Muscle of leg (tissue), 11 donors: Measurements from ENCODE around the gene BAZ2B. TPM values are rescaled to one million over a fixed set of nuclear protein-coding genes. Genes with fewer than 3 reads are reported as not detected.
A peak's percentile ranks its signal among the peaks of the same experiment; 100 is the strongest.

Experiments used
- DNase-seq: peaks from one replicate; pipeline ENCODE4 v3.0.0; 2013
- H3K27ac ChIP-seq: one replicate; pipeline ENCODE4 v1.5.1; 2013; ENCODE audit warnings: mild to moderate bottlenecking, low read length, control low read depth
- H3K27me3 ChIP-seq: one replicate; pipeline ENCODE4 v1.6.1; 2013; ENCODE audit warnings: low read length; ENCODE audit not compliant: control insufficient read depth, insufficient read depth
- H3K36me3 ChIP-seq: one replicate; pipeline ENCODE4 v1.6.1; 2013; ENCODE audit warnings: low read length; ENCODE audit not compliant: control insufficient read depth, insufficient read depth
- H3K4me1 ChIP-seq: one replicate; pipeline ENCODE4 v1.6.1; 2013; ENCODE audit warnings: low read length; ENCODE audit not compliant: control insufficient read depth, insufficient read depth
- H3K4me3 ChIP-seq: one replicate; pipeline ENCODE4 v1.5.1; 2013; ENCODE audit warnings: low read length, control low read depth
- H3K9me3 ChIP-seq: replicated peaks from 2 replicates; pipeline ENCODE4 v1.6.1; 2013; ENCODE audit warnings: low read depth, low read length; ENCODE audit not compliant: control insufficient read depth
- WGBS: methylation state at CpG from one replicate; pipeline ENCODE4 v1.1.5; 2013; ENCODE audit warnings: missing lambda C conversion rate; ENCODE audit not compliant: insufficient coverage; 5-methylcytosine and 5-hydroxymethylcytosine counted together
- polyA plus RNA-seq, 8 donors: library from polyadenylated mRNA; unstranded; fragments of 120-200 nt; gene quantifications; one replicate each; pipeline versions ENCODE4 v1.2.1 to v1.2.3, GENCODE V29; 2013; ENCODE audit warnings: inconsistent platforms in 1 of 8, low replicate concordance in 1 of 8; ENCODE audit not compliant: insufficient read length in 8 of 8, insufficient read depth in 1 of 8
- total RNA-seq: library from RNA; stranded (reverse); fragments of 120-200 nt; gene quantifications from one replicate; pipeline ENCODE4 v1.2.4, GENCODE V29; 2013

The BAZ2B gene
- total and polyA plus RNA-seq, 9 donors, result 20.8 to 60.5 (median 33.6) TPM

- no peaks in the 10 kb centered on the region for H3K27me3 ChIP-seq
- no peak overlapping the region for H3K27ac ChIP-seq
- peaks cover 3% of the 10 kb centered on the region for H3K36me3 ChIP-seq
- DNase-seq, result no peak
- WGBS, result 100% methylated on average over 1 of the region's 2 CpGs
- H3K9me3 ChIP-seq, result no peaks in the 10 kb centered on the region
- no peak overlapping the region for H3K4me3 ChIP-seq
- H3K4me1 ChIP-seq, result no peaks in the 10 kb centered on the region
These were observed 31.6 kb downstream of the BAZ2B start for GRCh38 chr2:159584796-159585195.

- H3K36me3 ChIP-seq, result no peaks in the 10 kb centered on the region
- WGBS, result no CpG with 5 or more reads among the region's 3 CpGs
- peaks cover 7% of the 10 kb centered on the region for H3K9me3 ChIP-seq
- no peaks in the 10 kb centered on the region for H3K4me1 ChIP-seq
- H3K4me3 ChIP-seq, result no peak overlapping the region
- no peak overlapping the region for H3K27ac ChIP-seq
- DNase-seq, result no peak
- no peaks in the 10 kb centered on the region for H3K27me3 ChIP-seq
These were observed 42.3 kb downstream of the BAZ2B start for GRCh38 chr2:159573846-159574606.

- WGBS, result no CpG with 5 or more reads among the region's 4 CpGs
- DNase-seq, result no peak
- H3K27ac ChIP-seq, result no peak overlapping the region
- no peaks in the 10 kb centered on the region for H3K4me1 ChIP-seq
- no peaks in the 10 kb centered on the region for H3K27me3 ChIP-seq
- H3K36me3 ChIP-seq, result no peaks in the 10 kb centered on the region
- peaks cover 7% of the 10 kb centered on the region for H3K9me3 ChIP-seq
- no peak overlapping the region for H3K4me3 ChIP-seq
These were observed 43.1 kb downstream of the BAZ2B start for GRCh38 chr2:159573294-159573693.

DNA sequence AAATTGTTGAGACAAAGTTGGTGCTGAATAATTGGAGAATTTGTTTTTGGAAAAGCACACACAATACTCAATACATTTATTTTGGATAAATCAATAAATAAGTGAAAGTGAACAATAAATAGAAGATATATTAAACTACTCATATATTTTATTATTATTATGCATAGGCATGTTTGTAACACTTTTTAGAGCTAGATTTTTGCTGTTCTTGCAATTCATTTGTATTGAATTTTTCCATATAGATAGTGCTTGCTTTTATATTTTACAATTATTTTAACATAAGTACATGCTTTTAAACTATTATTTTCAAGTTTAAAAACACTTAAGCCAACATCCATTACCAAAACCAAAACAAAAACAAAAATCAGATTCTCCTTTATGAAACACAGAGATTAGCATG is 43.9 kb downstream of the BAZ2B start:
- peaks cover 7% of the 10 kb centered on the region for H3K9me3 ChIP-seq
- no peak overlapping the region for H3K27ac ChIP-seq
- no peaks in the 10 kb centered on the region for H3K27me3 ChIP-seq
- no peak for DNase-seq
- H3K4me3 ChIP-seq, result no peak overlapping the region
- no peaks in the 10 kb centered on the region for H3K36me3 ChIP-seq
- no peaks in the 10 kb centered on the region for H3K4me1 ChIP-seq

DNA sequence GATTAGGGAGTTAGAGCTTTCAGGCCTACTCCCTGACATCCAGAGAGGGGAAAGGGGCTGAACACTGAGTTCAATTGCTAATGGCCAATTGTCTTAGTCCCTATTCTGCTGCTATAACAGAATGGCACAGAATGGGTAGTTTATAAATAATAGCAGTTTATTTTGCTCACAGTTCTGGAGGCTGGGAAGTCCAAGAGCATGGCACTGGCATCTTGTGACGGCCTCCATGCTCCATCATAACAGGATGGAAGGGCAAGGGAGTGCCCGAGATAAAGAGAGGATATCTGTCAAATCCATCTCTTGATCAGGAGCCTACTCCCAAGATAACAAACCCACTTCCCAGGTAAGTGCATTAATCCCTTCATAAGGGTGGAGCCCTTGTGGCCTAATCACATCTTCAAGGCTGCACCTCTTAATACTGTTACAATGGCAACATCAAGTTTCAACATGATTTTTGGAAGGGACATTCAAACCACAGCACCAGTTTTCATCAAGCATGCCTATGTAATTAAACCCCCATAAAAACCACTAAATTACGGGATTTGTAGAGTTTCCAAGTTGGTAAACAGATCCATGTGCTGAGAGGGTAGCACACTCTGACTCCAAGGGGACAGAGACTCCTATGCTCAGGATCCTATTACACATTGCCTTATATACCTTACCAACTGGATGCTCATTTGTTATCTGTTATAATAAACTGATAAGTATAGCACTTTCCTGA is 44.6 kb downstream of the BAZ2B start:
- Histone ChIP-seq H3K36me3 (no peaks in the 10 kb centered on the region), H3K27me3 (no peaks in the 10 kb centered on the region), H3K4me3 (no peak overlapping the region), H3K4me1 (no peaks in the 10 kb centered on the region), H3K27ac (no peak overlapping the region), H3K9me3 (peaks cover 7% of the 10 kb centered on the region)
- DNase-seq, result no peak
- no CpG with 5 or more reads among the region's 3 CpGs for WGBS

DNA sequence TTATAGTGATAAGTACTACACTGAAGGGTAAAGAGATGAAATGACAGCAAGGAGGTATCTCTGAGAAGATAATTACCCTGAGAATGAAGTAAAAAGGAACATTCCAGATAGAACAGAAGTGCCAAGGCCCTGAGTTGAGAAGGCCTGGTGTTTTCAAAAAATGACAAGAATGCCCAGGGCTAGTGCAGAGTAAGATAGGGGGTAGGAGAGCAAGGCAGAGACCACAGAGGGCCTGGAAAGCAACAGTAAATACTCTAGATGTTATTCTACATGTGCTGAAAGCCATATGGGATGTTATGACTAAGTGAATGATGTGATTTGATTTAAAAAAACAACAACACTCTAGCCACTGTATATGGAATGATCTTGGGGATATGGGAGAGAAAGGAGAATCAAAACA is 52.3 kb downstream of the BAZ2B start:
- DNase-seq, result no peak
- no peaks in the 10 kb centered on the region for H3K4me1 ChIP-seq

GRCh38 chr2:159562248-159562647 is 54.1 kb downstream of the BAZ2B start:
- WGBS, result no CpG with 5 or more reads among the region's 2 CpGs
- no peaks in the 10 kb centered on the region for H3K9me3 ChIP-seq
- no peaks in the 10 kb centered on the region for H3K27me3 ChIP-seq
- no peaks in the 10 kb centered on the region for H3K36me3 ChIP-seq
- H3K4me3 ChIP-seq, result no peak overlapping the region
- no peak overlapping the region for H3K27ac ChIP-seq
- DNase-seq, result peak; percentile 47
- H3K4me1 ChIP-seq, result no peaks in the 10 kb centered on the region

More for the DNA sequence above, 52.3 kb downstream of the BAZ2B start:
- Histone ChIP-seq H3K27me3 (no peaks in the 10 kb centered on the region), H3K9me3 (no peaks in the 10 kb centered on the region), H3K4me3 (no peak overlapping the region), H3K27ac (no peak overlapping the region), H3K36me3 (no peaks in the 10 kb centered on the region)

DNA sequence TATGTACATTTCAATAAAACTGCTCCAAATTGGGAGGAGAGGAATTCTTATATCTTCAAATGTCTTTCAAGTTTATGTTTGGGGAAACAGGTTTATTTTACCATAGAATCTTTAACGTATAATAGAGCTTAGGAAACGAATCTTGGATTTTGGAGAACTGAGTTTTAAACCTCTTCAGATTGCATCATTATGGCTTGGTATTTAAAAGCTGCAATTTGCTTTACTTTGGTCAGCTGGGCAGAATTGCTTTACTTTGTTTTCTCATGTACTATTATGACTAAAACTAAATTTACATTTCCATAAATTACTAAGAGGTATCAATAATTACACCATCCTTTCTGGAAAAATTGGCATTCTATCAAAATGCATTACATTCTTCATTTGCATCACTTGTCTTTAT is 54.6 kb downstream of the BAZ2B start:
- Histone ChIP-seq H3K4me1 (no peaks in the 10 kb centered on the region), H3K9me3 (no peaks in the 10 kb centered on the region), H3K27ac (no peak overlapping the region), H3K36me3 (no peaks in the 10 kb centered on the region), H3K27me3 (no peaks in the 10 kb centered on the region), H3K4me3 (no peak overlapping the region)
- DNase-seq, result no peak
- no CpG with 5 or more reads among the region's 2 CpGs for WGBS

- DNase-seq, result no peak
- no peaks in the 10 kb centered on the region for H3K4me1 ChIP-seq
- H3K9me3 ChIP-seq, result no peaks in the 10 kb centered on the region
- no peak overlapping the region for H3K27ac ChIP-seq
- no peak overlapping the region for H3K4me3 ChIP-seq
- H3K27me3 ChIP-seq, result no peaks in the 10 kb centered on the region
- no peaks in the 10 kb centered on the region for H3K36me3 ChIP-seq
These were observed 55.1 kb downstream of the BAZ2B start for GRCh38 chr2:159561242-159561641.

- Histone ChIP-seq H3K27ac (no peak overlapping the region), H3K36me3 (no peaks in the 10 kb centered on the region), H3K4me3 (no peak overlapping the region), H3K4me1 (no peaks in the 10 kb centered on the region), H3K27me3 (no peaks in the 10 kb centered on the region), H3K9me3 (no peaks in the 10 kb centered on the region)
- WGBS, result 100% methylated on average over 2 of the region's 4 CpGs
- no peak for DNase-seq
These were observed 57.3 kb downstream of the BAZ2B start for GRCh38 chr2:159559034-159559433.
